ENCODE results near the gene LONRF3. TPM values are rescaled to one million over a fixed set of nuclear protein-coding genes. Genes with fewer than 3 reads are reported as not detected.
"Not testable (repeated sequence)": the region's sequence is repeated elsewhere in the genome, so short reads cannot be mapped to it uniquely, and the experiment has no call there.

Gene LONRF3
- total and polyA plus RNA-seq, 8 donors, result 1.4 to 7.1 (median 3.6) TPM

DNA sequence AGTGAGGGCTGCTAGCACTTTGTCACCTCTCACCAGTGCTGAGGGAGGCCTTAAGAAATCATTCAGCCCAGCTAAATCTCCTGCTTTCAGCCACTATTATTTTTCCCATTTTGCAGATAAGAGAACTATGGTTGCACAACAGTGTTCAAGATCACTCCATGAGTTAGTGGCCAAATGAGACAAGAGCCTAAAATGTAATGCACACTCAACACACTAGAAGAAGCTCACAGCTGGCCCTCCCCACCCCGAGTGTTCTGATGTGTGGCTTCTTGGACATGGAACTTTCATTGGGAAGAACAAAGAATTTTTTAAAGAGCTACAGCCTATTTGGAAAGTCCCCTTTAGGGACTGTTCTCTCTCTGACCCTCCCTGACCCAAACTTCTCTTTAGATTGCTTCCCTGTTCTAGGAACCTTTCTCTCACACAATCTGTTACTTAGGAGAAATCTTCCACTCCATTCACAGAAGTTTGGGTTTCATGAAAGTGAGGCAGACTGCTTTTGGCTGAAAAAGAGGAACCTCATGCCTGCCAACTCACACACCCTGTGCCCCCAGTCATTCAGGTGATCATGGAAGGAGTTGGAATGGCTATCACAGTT, 54.4 kb downstream of the LONRF3 start:
- Histone ChIP-seq H3K27ac (no peak overlapping the region), H3K9me3 (no peaks in the 10 kb centered on the region), H3K36me3 (no peaks in the 10 kb centered on the region), H3K4me3 (no peak overlapping the region), H3K4me1 (no peaks in the 10 kb centered on the region), H3K27me3 (no peaks in the 10 kb centered on the region)
- DNase-seq (no peak), ATAC-seq (no peak), FAIRE-seq (no peak)
- TF ChIP-seq, protein P1, sequence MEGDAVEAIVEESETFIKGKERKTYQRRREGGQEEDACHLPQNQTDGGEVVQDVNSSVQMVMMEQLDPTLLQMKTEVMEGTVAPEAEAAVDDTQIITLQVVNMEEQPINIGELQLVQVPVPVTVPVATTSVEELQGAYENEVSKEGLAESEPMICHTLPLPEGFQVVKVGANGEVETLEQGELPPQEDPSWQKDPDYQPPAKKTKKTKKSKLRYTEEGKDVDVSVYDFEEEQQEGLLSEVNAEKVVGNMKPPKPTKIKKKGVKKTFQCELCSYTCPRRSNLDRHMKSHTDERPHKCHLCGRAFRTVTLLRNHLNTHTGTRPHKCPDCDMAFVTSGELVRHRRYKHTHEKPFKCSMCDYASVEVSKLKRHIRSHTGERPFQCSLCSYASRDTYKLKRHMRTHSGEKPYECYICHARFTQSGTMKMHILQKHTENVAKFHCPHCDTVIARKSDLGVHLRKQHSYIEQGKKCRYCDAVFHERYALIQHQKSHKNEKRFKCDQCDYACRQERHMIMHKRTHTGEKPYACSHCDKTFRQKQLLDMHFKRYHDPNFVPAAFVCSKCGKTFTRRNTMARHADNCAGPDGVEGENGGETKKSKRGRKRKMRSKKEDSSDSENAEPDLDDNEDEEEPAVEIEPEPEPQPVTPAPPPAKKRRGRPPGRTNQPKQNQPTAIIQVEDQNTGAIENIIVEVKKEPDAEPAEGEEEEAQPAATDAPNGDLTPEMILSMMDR (IDR thresholded peaks at IDR 0.05), result no peak
- intact Hi-C loops (cut with DNase I), result no loop called here
- 43 to 51% methylated on average over 1 of the region's 1 CpG for WGBS, 2 donors

DNA sequence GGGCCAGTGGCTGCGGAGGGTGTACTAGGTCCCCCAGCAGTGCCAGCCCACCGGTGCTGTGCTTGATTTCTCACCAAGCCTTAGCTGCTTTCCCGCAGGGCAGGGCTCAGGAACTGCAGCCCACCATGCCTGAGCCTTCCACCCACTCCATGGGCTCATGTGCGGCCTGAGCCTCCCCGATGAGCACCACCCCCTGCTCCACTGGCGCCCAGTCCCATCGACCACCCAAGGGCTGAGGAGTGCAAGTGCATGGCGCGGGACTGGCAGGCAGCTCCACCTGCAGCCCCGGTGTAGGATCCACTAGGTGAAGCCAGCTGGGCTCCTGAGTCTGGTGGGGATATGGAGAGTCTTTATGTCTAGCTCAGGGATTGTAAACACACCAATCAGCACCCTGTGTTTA, 55.2 kb downstream of the LONRF3 start:
- H3K9me3 ChIP-seq; H3K27me3 ChIP-seq; H3K4me1 ChIP-seq; H3K4me3 ChIP-seq; intact Hi-C loops (cut with DNase I); H3K36me3 ChIP-seq; FAIRE-seq; H3K27ac ChIP-seq; ATAC-seq: not testable (repeated sequence)
- 80 to 91% methylated on average over 10 of the region's 10 CpGs for WGBS, 2 donors
- peak in 1 of 6 donors; percentile 45 for DNase-seq

DNA sequence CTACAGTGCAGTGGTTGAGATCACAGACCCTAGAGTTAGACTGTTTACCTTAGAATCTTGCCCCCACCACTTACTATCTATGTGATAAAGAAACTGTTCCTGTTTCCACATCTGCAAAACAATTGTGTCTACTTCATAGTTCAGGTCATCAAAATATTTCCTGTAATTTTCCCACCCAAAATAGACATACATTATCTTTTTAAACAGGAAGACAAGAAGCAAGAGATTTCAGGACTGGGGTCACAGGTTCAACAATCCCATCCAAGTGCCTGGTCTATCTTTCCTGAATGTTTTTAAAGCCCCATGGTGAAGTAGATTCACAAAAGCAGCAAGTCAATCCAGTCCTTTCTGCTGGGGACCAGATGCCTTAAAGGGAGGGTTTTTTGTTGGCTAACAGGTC, 56.6 kb downstream of the LONRF3 start:
- no peak for DNase-seq
- TF ChIP-seq, protein P1 (IDR thresholded peaks at IDR 0.05), result no peak
- no peak overlapping the region for H3K4me3 ChIP-seq
- ATAC-seq, result no peak
- H3K4me1 ChIP-seq, result no peaks in the 10 kb centered on the region
- no peaks in the 10 kb centered on the region for H3K36me3 ChIP-seq
- FAIRE-seq, result no peak
- H3K27ac ChIP-seq, result no peak overlapping the region
- H3K27me3 ChIP-seq, result no peaks in the 10 kb centered on the region
- no peaks in the 10 kb centered on the region for H3K9me3 ChIP-seq
- intact Hi-C loops (cut with DNase I), result no loop called here

DNA sequence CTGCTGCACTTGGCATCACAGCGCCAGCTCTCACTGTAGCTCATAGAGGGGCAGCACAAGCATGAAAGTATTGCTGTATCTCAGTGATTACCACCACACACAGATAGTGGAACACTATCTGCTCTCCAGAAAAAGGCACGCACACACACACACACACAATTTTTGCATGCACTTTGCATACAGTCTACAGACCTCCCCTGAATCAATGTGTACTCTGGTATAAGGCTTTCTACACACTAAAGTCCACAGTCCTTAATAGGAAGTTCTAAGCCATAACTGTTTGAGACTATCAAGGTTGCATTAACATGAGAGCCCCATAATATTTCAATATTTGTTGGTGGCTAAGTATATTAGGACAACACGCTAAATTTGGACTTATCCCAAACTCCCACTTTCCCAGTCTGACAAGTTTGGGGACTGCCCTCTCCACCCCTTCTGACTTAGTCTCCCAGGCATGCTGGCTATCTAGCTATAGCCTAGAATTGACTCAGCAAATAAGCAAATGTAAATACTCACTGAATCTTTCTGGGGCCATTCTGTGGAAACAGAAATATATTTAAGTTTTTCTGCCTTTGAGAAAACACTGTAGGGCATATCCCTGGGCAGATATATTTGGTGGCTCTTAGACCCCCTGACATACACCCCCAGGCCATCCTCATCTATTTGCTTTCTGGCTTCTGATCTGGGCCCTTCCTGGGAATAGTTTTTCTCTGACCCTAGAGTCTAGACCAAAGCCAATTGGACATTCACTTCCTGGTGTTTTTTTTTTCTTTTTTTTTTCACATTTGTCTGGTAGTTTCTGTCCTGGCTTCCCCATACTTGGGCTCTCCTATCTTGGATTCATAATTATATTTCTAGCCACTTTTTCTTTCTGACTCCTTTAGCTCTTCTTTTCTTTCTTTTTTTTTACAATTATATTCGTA, 62.0 kb downstream of the LONRF3 start:
- Histone ChIP-seq H3K4me3 (no peak overlapping the region), H3K27ac (no peak overlapping the region), H3K36me3 (no peaks in the 10 kb centered on the region), H3K27me3 (no peaks in the 10 kb centered on the region), H3K4me1 (no peaks in the 10 kb centered on the region), H3K9me3 (no peaks in the 10 kb centered on the region)
- ATAC-seq (peak in 1 of 4 donors; percentile 51), DNase-seq (no peak), FAIRE-seq (no peak)
- intact Hi-C loops (cut with DNase I), result no loop called here
- TF ChIP-seq, protein P1 (IDR thresholded peaks at IDR 0.05), result no peak
- WGBS, 2 donors, result 66 to 68% methylated on average over 4 of the region's 4 CpGs

DNA sequence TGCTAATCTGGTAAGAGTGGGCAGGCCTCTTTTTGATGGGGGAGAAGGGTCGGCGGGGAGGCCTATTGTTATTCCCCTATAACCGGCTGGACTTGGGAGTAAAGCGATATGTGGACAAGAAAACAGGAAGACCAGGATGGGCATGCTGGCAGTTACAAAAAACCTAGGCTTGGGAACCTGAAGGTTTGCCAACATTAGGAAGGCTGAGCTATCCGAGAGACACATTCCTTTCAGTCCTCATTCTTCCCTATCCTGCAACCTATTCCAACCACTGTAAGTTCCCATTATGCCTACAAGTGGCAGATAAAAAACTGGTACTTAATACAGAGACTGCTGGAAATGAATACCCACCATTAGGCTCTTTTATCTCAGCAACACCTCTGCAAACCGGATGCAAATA, 66.0 kb downstream of the LONRF3 start:
- ATAC-seq, result no peak
- Histone ChIP-seq H3K9me3 (no peaks in the 10 kb centered on the region), H3K4me1 (no peaks in the 10 kb centered on the region), H3K36me3 (no peaks in the 10 kb centered on the region), H3K4me3 (no peak overlapping the region), H3K27me3 (no peaks in the 10 kb centered on the region), H3K27ac (no peak overlapping the region)
- 67 to 82% methylated on average over 6 of the region's 6 CpGs for WGBS, 2 donors
- intact Hi-C loops (cut with DNase I), result no loop called here
- no peak for DNase-seq
- no peak for FAIRE-seq
- TF ChIP-seq, protein P1 (IDR thresholded peaks at IDR 0.05), result no peak
